Measurements from ENCODE around the gene RYR3. TPM values are rescaled to one million over a fixed set of nuclear protein-coding genes. Genes with fewer than 3 reads are reported as not detected.

RYR3 gene
- total and polyA plus RNA-seq, 4 donors, result 13.0 to 33.6 (median 20.0) TPM

DNA sequence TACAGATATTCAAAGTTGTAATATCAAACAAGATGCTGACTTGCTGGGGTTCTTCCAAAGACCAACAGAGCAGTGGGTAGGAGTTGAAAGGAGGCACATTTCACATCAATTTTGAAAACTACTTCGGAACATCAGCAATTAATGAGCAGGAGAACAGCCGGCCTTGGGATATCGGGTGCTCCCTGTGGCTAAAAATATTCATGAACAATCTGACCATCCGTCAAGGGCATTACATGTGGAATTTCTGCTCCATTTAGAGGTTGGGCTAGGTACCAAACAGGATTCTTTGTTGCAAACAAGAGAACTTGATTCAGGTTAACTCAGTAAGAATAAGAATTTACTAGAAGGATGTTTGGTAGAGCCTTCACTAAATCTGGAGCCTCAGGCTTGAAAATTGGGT lies 223.9 kb downstream of the RYR3 start:
- no peak overlapping the region for H3K27ac ChIP-seq (ENCODE audit: low read depth, low read length)
- no peaks in the 10 kb centered on the region for H3K36me3 ChIP-seq (ENCODE audit: control insufficient read depth, insufficient read depth, low read length)
- H3K4me1 ChIP-seq (ENCODE audit: control insufficient read depth, insufficient read depth, low read length), result no peaks in the 10 kb centered on the region
- no peaks in the 10 kb centered on the region for H3K9me3 ChIP-seq (ENCODE audit: control insufficient read depth, insufficient read depth, low read length)
- no peak for DNase-seq (ENCODE audit: low read depth in 4 of 6, low spot score in 6 of 6)
- 97% methylated on average over 3 of the region's 4 CpGs for WGBS (ENCODE audit: insufficient coverage)
- no peak overlapping the region for H3K4me3 ChIP-seq (ENCODE audit: low read depth, low read length)
- H3K27me3 ChIP-seq (ENCODE audit: control insufficient read depth, insufficient read depth, low read length), result no peaks in the 10 kb centered on the region

- no peaks in the 10 kb centered on the region for H3K27me3 ChIP-seq (ENCODE audit: control insufficient read depth, insufficient read depth, low read length)
- H3K9me3 ChIP-seq (ENCODE audit: control insufficient read depth, insufficient read depth, low read length), result no peaks in the 10 kb centered on the region
- WGBS (ENCODE audit: insufficient coverage), result 67% methylated on average over 1 of the region's 3 CpGs
- no peak for DNase-seq (ENCODE audit: low read depth in 4 of 6, low spot score in 6 of 6)
- H3K4me1 ChIP-seq (ENCODE audit: control insufficient read depth, insufficient read depth, low read length), result no peaks in the 10 kb centered on the region
- H3K27ac ChIP-seq (ENCODE audit: low read depth, low read length), result no peak overlapping the region
- no peaks in the 10 kb centered on the region for H3K36me3 ChIP-seq (ENCODE audit: control insufficient read depth, insufficient read depth, low read length)
- H3K4me3 ChIP-seq (ENCODE audit: low read depth, low read length), result no peak overlapping the region
Measured at GRCh38 chr15:33535135-33535534, 224.4 kb downstream of the RYR3 start.

DNA sequence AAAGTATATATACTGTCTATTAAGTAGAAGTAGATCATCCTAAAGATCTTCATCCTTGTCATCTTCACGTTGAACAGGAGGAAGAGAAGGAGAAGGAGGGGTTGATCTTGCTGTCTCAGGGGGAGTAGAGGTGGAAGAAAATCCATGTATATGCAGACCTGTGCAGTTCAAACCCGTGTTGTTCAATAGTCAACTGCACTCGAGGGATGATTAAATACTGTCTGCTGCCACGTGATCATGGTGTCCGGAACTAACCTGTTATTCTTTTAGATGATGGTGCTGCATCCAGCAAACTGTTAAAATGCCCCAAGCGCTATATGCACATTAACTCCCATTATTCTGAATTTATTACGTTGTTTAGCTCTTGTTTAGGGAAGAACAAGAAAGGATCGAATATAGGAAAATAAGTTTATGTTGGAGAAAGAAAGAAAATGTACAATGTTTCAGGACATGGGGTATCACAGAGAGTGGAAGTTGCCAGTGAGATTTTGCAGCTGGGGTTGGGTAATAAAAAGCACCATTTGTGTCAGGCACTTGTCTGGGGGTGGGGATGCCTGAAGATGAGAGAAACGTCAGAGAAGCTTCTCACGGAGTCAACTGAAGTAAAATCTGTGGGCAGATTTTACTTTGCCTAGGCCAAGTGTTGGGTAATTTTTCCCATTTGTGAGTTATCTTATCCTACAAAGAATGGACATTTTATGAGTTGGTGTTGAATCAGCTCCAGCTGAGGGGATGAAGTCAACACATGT lies 229.2 kb downstream of the RYR3 start:
- no peaks in the 10 kb centered on the region for H3K4me1 ChIP-seq (ENCODE audit: control insufficient read depth, insufficient read depth, low read length)
- no peak for DNase-seq (ENCODE audit: low read depth in 4 of 6, low spot score in 6 of 6)
- H3K36me3 ChIP-seq (ENCODE audit: control insufficient read depth, insufficient read depth, low read length), result no peaks in the 10 kb centered on the region
- H3K27ac ChIP-seq (ENCODE audit: low read depth, low read length), result no peak overlapping the region
- no peaks in the 10 kb centered on the region for H3K27me3 ChIP-seq (ENCODE audit: control insufficient read depth, insufficient read depth, low read length)
- H3K9me3 ChIP-seq (ENCODE audit: control insufficient read depth, insufficient read depth, low read length), result no peaks in the 10 kb centered on the region
- H3K4me3 ChIP-seq (ENCODE audit: low read depth, low read length), result no peak overlapping the region
- WGBS (ENCODE audit: insufficient coverage), result 55% methylated on average over 6 of the region's 10 CpGs

DNA sequence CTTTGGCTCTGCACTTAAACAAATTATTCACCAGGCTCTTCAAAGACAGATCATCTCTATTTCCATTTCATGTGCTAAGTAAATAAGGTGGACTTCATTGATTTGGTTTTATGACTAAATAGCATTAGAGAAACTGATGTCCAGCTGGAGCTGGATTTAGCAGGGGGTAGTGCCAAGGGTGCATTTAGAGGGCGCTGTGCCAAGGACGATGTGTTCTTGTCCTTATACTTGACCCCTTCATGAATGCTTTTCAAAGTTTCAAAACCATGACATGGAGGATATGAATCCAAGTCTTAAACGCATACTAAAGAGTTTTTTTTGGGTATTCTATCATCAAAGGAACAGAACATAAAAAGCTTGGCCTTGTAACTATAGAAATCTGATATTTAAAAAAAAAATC lies 233.2 kb downstream of the RYR3 start:
- no peak for DNase-seq (ENCODE audit: low read depth in 4 of 6, low spot score in 6 of 6)
- Histone ChIP-seq H3K9me3 (ENCODE audit: control insufficient read depth, insufficient read depth, low read length) (no peaks in the 10 kb centered on the region), H3K27me3 (ENCODE audit: control insufficient read depth, insufficient read depth, low read length) (no peaks in the 10 kb centered on the region), H3K36me3 (ENCODE audit: control insufficient read depth, insufficient read depth, low read length) (no peaks in the 10 kb centered on the region), H3K4me1 (ENCODE audit: control insufficient read depth, insufficient read depth, low read length) (no peaks in the 10 kb centered on the region), H3K4me3 (ENCODE audit: low read depth, low read length) (no peak overlapping the region), H3K27ac (ENCODE audit: low read depth, low read length) (no peak overlapping the region)
- WGBS (ENCODE audit: insufficient coverage), result no CpG with 5 or more reads among the region's 3 CpGs

- no peaks in the 10 kb centered on the region for H3K36me3 ChIP-seq (ENCODE audit: control insufficient read depth, insufficient read depth, low read length)
- no peak for DNase-seq (ENCODE audit: low read depth in 4 of 6, low spot score in 6 of 6)
- H3K27me3 ChIP-seq (ENCODE audit: control insufficient read depth, insufficient read depth, low read length), result no peaks in the 10 kb centered on the region
- H3K4me3 ChIP-seq (ENCODE audit: low read depth, low read length), result no peak overlapping the region
- H3K9me3 ChIP-seq (ENCODE audit: control insufficient read depth, insufficient read depth, low read length), result no peaks in the 10 kb centered on the region
- no peaks in the 10 kb centered on the region for H3K4me1 ChIP-seq (ENCODE audit: control insufficient read depth, insufficient read depth, low read length)
- 100% methylated on average over 1 of the region's 3 CpGs for WGBS (ENCODE audit: insufficient coverage)
- no peak overlapping the region for H3K27ac ChIP-seq (ENCODE audit: low read depth, low read length)
Measured at GRCh38 chr15:33545866-33546265, 235.1 kb downstream of the RYR3 start.

DNA sequence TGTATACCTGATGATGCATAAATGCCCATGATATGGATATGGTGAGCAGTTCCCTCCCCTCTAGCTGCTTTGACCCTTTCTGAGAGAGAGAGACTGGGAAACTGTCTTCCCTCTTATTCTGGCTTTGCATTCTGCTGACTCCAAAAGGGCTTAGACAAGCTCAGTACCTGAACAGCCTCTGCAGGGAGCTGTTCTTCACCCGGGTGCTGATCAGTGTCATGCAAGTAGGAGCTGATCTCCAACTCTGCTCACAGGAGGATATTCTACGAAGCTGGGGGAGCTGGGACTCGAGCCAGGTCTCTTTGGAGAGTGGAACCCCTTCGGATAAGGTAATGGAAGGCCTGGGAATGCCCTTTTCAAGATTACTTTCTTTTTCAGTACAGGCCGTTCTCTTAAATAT lies 237.1 kb downstream of the RYR3 start:
- Histone ChIP-seq H3K27me3 (ENCODE audit: control insufficient read depth, insufficient read depth, low read length) (no peaks in the 10 kb centered on the region), H3K4me1 (ENCODE audit: control insufficient read depth, insufficient read depth, low read length) (no peaks in the 10 kb centered on the region), H3K27ac (ENCODE audit: low read depth, low read length) (no peak overlapping the region), H3K4me3 (ENCODE audit: low read depth, low read length) (no peak overlapping the region), H3K36me3 (ENCODE audit: control insufficient read depth, insufficient read depth, low read length) (no peaks in the 10 kb centered on the region), H3K9me3 (ENCODE audit: control insufficient read depth, insufficient read depth, low read length) (no peaks in the 10 kb centered on the region)
- 0% methylated on average over 2 of the region's 5 CpGs for WGBS (ENCODE audit: insufficient coverage)
- peak in 1 of 6 donors; percentile 70 for DNase-seq (ENCODE audit: low read depth in 4 of 6, low spot score in 6 of 6)

GRCh38 chr15:33551860-33552259 lies 241.1 kb downstream of the RYR3 start:
- WGBS (ENCODE audit: insufficient coverage), result 60% methylated on average over 5 of the region's 6 CpGs
- no peak overlapping the region for H3K4me3 ChIP-seq (ENCODE audit: low read depth, low read length)
- no peaks in the 10 kb centered on the region for H3K4me1 ChIP-seq (ENCODE audit: control insufficient read depth, insufficient read depth, low read length)
- H3K27ac ChIP-seq (ENCODE audit: low read depth, low read length), result no peak overlapping the region
- no peaks in the 10 kb centered on the region for H3K9me3 ChIP-seq (ENCODE audit: control insufficient read depth, insufficient read depth, low read length)
- H3K27me3 ChIP-seq (ENCODE audit: control insufficient read depth, insufficient read depth, low read length), result no peaks in the 10 kb centered on the region
- peak in 1 of 6 donors; percentile 74 for DNase-seq (ENCODE audit: low read depth in 4 of 6, low spot score in 6 of 6)
- no peaks in the 10 kb centered on the region for H3K36me3 ChIP-seq (ENCODE audit: control insufficient read depth, insufficient read depth, low read length)

DNA sequence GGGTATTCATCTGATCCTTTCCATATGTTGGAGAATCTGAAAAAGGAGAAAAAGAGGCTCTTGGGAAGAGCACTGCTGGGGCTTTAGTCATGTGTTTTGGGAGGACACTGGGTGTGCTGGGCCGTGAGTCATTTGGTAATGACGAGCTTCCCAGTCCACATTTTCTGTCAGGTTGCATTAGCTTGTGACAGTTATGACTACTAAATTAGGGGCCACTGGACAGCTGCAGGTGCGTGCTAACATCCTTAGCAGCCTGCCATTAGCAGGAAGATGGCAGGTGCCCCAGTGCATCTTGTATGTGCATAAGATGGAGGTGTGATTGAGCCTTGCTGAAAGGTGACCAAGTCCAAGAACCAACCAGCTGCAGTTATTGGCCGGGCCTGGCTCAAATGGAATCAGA lies 242.4 kb downstream of the RYR3 start:
- H3K9me3 ChIP-seq (ENCODE audit: control insufficient read depth, insufficient read depth, low read length), result no peaks in the 10 kb centered on the region
- H3K27me3 ChIP-seq (ENCODE audit: control insufficient read depth, insufficient read depth, low read length), result no peaks in the 10 kb centered on the region
- no peak overlapping the region for H3K27ac ChIP-seq (ENCODE audit: low read depth, low read length)
- H3K4me3 ChIP-seq (ENCODE audit: low read depth, low read length), result no peak overlapping the region
- no peaks in the 10 kb centered on the region for H3K36me3 ChIP-seq (ENCODE audit: control insufficient read depth, insufficient read depth, low read length)
- no peaks in the 10 kb centered on the region for H3K4me1 ChIP-seq (ENCODE audit: control insufficient read depth, insufficient read depth, low read length)
- 89% methylated on average over 4 of the region's 4 CpGs for WGBS (ENCODE audit: insufficient coverage)
- no peak for DNase-seq (ENCODE audit: low read depth in 4 of 6, low spot score in 6 of 6)

DNA sequence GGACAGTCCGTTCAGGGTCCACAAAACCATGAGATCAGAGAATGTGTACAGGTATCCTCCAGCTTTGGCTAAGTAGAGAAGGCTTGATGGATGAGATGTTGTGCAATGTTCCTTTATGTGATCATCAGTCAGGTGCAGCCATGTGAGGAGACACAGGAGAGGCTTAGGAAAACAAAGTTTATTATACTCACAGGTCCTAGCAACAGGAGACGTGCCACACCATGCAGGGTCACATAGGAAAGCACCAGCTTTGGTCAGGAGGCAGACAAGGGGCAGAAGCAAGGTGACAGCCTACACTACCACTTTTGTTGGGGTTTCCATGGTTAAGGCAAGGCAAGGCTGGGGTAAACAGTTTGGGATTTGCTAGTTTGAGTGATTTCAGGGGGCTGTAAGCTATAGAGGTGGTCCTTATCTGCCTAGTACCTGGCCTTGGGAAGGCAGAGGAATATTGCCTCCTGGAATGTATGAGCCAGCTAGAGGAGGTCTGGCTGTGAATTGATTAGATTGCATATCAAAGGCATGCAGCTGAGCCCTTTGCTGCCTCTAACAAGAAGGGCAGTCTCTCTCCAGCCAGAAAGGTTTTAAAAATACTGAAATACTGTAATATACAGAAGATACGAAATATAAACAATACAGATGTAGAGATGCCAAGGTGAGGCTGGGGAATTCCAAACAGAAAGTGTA lies 248.6 kb downstream of the RYR3 start:
- H3K4me1 ChIP-seq (ENCODE audit: control insufficient read depth, insufficient read depth, low read length), result no peaks in the 10 kb centered on the region
- WGBS (ENCODE audit: insufficient coverage), result 54% methylated on average over 2 of the region's 3 CpGs
- H3K9me3 ChIP-seq (ENCODE audit: control insufficient read depth, insufficient read depth, low read length), result no peaks in the 10 kb centered on the region
- H3K4me3 ChIP-seq (ENCODE audit: low read depth, low read length), result no peak overlapping the region
- no peaks in the 10 kb centered on the region for H3K36me3 ChIP-seq (ENCODE audit: control insufficient read depth, insufficient read depth, low read length)
- DNase-seq (ENCODE audit: low read depth in 4 of 6, low spot score in 6 of 6), result peak in 1 of 6 donors; percentile 27
- H3K27ac ChIP-seq (ENCODE audit: low read depth, low read length), result no peak overlapping the region
- no peaks in the 10 kb centered on the region for H3K27me3 ChIP-seq (ENCODE audit: control insufficient read depth, insufficient read depth, low read length)

DNA sequence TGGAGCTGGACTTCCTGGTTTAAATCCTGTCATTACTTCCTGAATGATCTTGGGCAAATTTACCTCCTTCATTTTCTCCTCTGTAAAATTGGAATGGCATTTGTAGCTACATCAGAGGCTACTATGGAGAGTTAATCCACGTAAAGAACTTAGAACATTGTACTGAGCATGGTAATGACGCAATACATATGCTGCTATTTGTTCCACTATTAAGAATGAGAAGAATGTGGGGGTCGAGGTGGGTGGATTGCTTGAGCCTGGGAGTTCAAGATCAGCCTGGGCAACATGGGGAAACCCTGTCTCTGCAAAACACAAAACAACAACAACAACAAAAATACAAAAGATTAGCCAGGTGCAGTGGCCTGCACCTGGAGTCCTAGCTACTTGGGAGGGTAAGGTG lies 250.6 kb downstream of the RYR3 start:
- Histone ChIP-seq H3K27me3 (ENCODE audit: control insufficient read depth, insufficient read depth, low read length) (no peaks in the 10 kb centered on the region), H3K9me3 (ENCODE audit: control insufficient read depth, insufficient read depth, low read length) (no peaks in the 10 kb centered on the region), H3K4me1 (ENCODE audit: control insufficient read depth, insufficient read depth, low read length) (no peaks in the 10 kb centered on the region), H3K36me3 (ENCODE audit: control insufficient read depth, insufficient read depth, low read length) (no peaks in the 10 kb centered on the region), H3K27ac (ENCODE audit: low read depth, low read length) (no peak overlapping the region), H3K4me3 (ENCODE audit: low read depth, low read length) (no peak overlapping the region)
- DNase-seq (ENCODE audit: low read depth in 4 of 6, low spot score in 6 of 6), result no peak
- WGBS (ENCODE audit: insufficient coverage), result 69% methylated on average over 2 of the region's 3 CpGs
